Kidney (tissue), 14 donors: ENCODE results near the gene PRKD1. TPM values are rescaled to one million over a fixed set of nuclear protein-coding genes. Genes with fewer than 3 reads are reported as not detected.

ENCODE experiments used
- DNase-seq, 5 donors: peaks; one replicate each; pipeline ENCODE4 v3.0.0-alpha.2; 2013 to 2020
- FAIRE-seq: peaks from 2 replicates; lab custom pipeline; 2012; peaks lifted over from hg19 to GRCh38; lab: Jason Lieb, UNC
- H3K27ac ChIP-seq, 2 donors: one replicate each; pipeline ENCODE4 v1.7.0; 2013; ENCODE audit warnings: low read depth in 2 of 2, low read length in 2 of 2, inconsistent platforms in 1 of 2
- H3K27me3 ChIP-seq: one replicate; pipeline ENCODE4 v1.7.1; 2013; ENCODE audit warnings: low read length, inconsistent platforms; ENCODE audit not compliant: control insufficient read depth, insufficient read depth
- H3K36me3 ChIP-seq, 3 donors: one replicate each; pipeline versions ENCODE4 v1.7.0 to v1.7.1; 2013; ENCODE audit warnings: low read length in 3 of 3, control low read depth in 1 of 3, inconsistent platforms in 1 of 3; ENCODE audit not compliant: insufficient read depth in 3 of 3, control insufficient read depth in 2 of 3
- H3K4me1 ChIP-seq, 3 donors: one replicate each; pipeline versions ENCODE4 v1.7.0 to v1.7.1; 2013; ENCODE audit warnings: low read length in 3 of 3, inconsistent platforms in 1 of 3, low read depth in 1 of 3; ENCODE audit not compliant: control insufficient read depth in 2 of 3, insufficient read depth in 2 of 3
- H3K4me3 ChIP-seq, 3 donors: one replicate each; pipeline versions ENCODE4 v1.7.0 to v1.8.1; 2013; ENCODE audit warnings: low read length in 3 of 3, control low read depth in 1 of 3, inconsistent platforms in 1 of 3
- H3K9ac ChIP-seq, 3 donors: one replicate each; pipeline versions ENCODE4 v1.7.0 to v1.7.1; 2013; ENCODE audit warnings: low read length in 3 of 3, control low read depth in 1 of 3, inconsistent platforms in 1 of 3
- H3K9me3 ChIP-seq, 3 donors: one replicate each; pipeline versions ENCODE4 v1.7.0 to v1.7.1; 2013; ENCODE audit warnings: low read length in 3 of 3, control low read depth in 1 of 3, inconsistent platforms in 1 of 3; ENCODE audit not compliant: control insufficient read depth in 2 of 3, insufficient read depth in 1 of 3
- intact Hi-C: fragments of 100-400 bp; cut with DNase I; formaldehyde crosslinking; loops from one replicate; pipeline ENCODE4 v1.11.1; 2022
- polyA plus RNA-seq: library from polyadenylated mRNA; stranded (reverse); fragments of 350-450 nt; fragmentation: Illumina TruSeq; extraction: RNeasy Lipid Tissue Mini Kit (QIAGEN cat#74804); gene quantifications from one replicate; pipeline ENCODE4 v1.2.3, GENCODE V29; 2014; ENCODE audit warnings: low read depth, low replicate concordance; ENCODE audit not compliant: insufficient read depth
- total RNA-seq: library from RNA; stranded (reverse); fragmentation: NEBNext Ultra II Directional; extraction: Animal tissue kit (Norgen Biotek cat#: 25700); gene quantifications from one replicate; pipeline ENCODE4 v1.2.1, GENCODE V29; 2021
- TF ChIP-seq, protein P1 (sequence below): IDR thresholded peaks from 3 replicates; pipeline ENCODE4 v1.5.1; 2012; ENCODE audit warnings: mild to moderate bottlenecking, moderate library complexity, borderline replicate concordance; ENCODE audit not compliant: insufficient read depth; ENCODE audit errors: extremely low read depth
- donor health status: control.
- donor health status: control.
- donor health status: control.
- donor health status: control.
- donor health status: control.
- donor health status: DM: yes; HTN: yes; CAD: no.
- donor health status: Normal renal cell carcinoma (clear cell type).

The PRKD1 gene
- total and polyA plus RNA-seq, 2 donors from 2014 or later, result 14.0 to 45.1 TPM

DNA sequence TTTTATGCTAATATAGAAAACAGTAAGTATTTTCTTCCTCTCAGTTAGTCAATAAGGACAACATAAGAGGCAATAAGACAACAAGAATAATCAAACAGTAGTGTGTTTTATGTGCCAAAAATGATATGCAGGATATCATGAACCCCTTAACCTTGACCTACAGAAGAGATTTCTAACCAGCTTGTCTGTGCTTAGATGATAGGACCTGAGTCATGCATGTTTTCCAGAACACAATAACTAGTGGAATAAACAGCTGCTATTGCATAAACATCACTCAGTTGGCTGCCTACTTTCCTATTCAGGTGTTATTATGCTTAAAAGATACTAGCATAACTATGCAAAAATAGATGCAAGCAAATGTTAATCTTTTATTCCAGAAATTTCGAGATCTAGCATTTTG, 282.5 kb downstream of the PRKD1 start:
- no peak for FAIRE-seq
- no peaks in the 10 kb centered on the region for H3K4me1 ChIP-seq
- no peaks in the 10 kb centered on the region for H3K27me3 ChIP-seq
- H3K9me3 ChIP-seq, result peaks cover 0 to 13% (median 0%) of the 10 kb centered on the region in 3 donors
- intact Hi-C loops, result no loop called here
- TF ChIP-seq, protein P1, sequence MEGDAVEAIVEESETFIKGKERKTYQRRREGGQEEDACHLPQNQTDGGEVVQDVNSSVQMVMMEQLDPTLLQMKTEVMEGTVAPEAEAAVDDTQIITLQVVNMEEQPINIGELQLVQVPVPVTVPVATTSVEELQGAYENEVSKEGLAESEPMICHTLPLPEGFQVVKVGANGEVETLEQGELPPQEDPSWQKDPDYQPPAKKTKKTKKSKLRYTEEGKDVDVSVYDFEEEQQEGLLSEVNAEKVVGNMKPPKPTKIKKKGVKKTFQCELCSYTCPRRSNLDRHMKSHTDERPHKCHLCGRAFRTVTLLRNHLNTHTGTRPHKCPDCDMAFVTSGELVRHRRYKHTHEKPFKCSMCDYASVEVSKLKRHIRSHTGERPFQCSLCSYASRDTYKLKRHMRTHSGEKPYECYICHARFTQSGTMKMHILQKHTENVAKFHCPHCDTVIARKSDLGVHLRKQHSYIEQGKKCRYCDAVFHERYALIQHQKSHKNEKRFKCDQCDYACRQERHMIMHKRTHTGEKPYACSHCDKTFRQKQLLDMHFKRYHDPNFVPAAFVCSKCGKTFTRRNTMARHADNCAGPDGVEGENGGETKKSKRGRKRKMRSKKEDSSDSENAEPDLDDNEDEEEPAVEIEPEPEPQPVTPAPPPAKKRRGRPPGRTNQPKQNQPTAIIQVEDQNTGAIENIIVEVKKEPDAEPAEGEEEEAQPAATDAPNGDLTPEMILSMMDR, result no peak
- DNase-seq, result no peak
- H3K4me3 ChIP-seq, result no peak overlapping the region
- H3K9ac ChIP-seq, result no peak overlapping the region
- no peak overlapping the region for H3K27ac ChIP-seq
- no peaks in the 10 kb centered on the region for H3K36me3 ChIP-seq

DNA sequence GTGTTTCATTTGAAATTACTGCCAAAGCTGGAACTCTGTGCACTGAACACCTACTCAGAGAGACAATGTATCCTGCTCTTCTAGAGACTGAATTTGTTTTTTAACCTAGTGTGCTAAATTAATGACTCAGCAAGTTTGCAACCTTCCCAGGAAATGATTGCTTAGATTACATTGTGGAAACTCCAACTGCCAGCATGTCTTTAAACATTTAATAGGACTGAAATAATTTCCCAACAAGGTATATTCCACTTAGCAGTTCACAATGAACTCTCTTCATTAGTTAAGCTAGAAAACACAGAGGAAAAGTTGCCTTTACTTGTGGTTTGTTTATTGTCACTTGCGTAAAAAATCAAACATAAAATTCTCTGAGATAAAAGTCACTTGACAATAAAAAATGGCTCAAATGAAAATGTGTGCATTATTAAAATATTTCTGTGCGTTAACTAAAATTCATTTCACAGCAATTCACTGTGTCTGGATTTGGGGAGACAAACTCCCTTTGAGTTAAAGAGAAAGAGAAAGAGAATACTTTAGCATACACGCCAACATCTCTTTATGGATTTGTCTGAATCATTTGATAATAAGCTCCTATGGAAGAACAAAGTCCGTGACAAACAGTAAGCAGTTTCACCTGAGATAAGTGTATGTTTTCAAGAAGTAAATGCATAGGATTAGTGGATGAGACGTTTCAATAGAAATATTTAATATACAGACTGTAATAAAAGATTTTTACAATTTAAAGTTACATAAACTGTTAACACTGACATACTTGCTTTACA, 284.0 kb downstream of the PRKD1 start:
- FAIRE-seq (no peak), DNase-seq (peak in 2 of 5 donors; percentile 30 to 44)
- TF ChIP-seq, protein P1, result no peak
- Histone ChIP-seq H3K4me3 (no peak overlapping the region), H3K36me3 (no peaks in the 10 kb centered on the region), H3K4me1 (no peaks in the 10 kb centered on the region), H3K9me3 (peaks cover 0 to 13% (median 0%) of the 10 kb centered on the region in 3 donors), H3K27ac (no peak overlapping the region), H3K27me3 (no peaks in the 10 kb centered on the region), H3K9ac (no peak overlapping the region)
- intact Hi-C loops, result no loop called here

DNA sequence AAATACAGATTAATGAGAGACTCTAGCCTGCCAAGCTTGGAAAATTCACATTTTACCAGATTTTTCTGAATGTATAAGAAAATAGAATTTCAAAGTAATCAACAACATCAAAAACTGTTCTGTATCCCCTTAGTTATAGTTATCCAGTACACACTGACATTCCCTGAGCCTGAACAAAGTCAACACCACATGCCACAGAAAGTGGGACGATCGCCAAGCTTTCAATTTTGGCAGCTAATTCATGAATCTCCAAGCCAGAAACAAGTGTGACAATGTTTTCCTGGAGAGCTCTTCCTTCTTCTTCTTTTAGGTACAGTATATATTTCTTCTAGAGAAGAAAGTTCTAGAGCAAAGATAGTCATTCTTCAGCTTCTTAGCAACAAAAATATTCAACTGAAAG, 290.2 kb downstream of the PRKD1 start:
- Histone ChIP-seq H3K27me3 (no peaks in the 10 kb centered on the region), H3K27ac (no peak overlapping the region), H3K4me3 (no peak overlapping the region), H3K9ac (no peak overlapping the region), H3K36me3 (peaks cover 0 to 6% (median 0%) of the 10 kb centered on the region in 3 donors), H3K9me3 (no peaks in the 10 kb centered on the region), H3K4me1 (no peaks in the 10 kb centered on the region)
- TF ChIP-seq, protein P1, result no peak
- peak; percentile 74 for FAIRE-seq
- peak in 1 of 5 donors; percentile 34 for DNase-seq
- intact Hi-C loops, result no loop called here
